Spleen (tissue), 11 donors: ENCODE results near the gene COBLL1. TPM values are rescaled to one million over a fixed set of nuclear protein-coding genes. Genes with fewer than 3 reads are reported as not detected.

Source experiments
- DNase-seq: peaks from one replicate; pipeline ENCODE4 v3.0.0-alpha.2; 2020
- H3K27ac ChIP-seq, 8 donors: fragments of 200-600 bp; sonication (generic) in 7 of 8; 1 replicate in 4 of 8; 2 replicates in 4 of 8; pipeline versions ENCODE4 v1.5.0 to v1.8.0; 2016 to 2021; ENCODE audit warnings: inconsistent platforms in 4 of 8, mild to moderate bottlenecking in 4 of 8, moderate library complexity in 1 of 8
- H3K27me3 ChIP-seq, 7 donors: fragments of 200-600 bp; sonication (generic) in 6 of 7; replicated peaks in 1 of 7; 1 replicate in 4 of 7; 2 replicates in 3 of 7; pipeline versions ENCODE4 v1.5.0 to v1.8.0; 2016 to 2021; ENCODE audit warnings: inconsistent platforms in 3 of 7, mild to moderate bottlenecking in 1 of 7
- H3K36me3 ChIP-seq, 6 donors: fragments of 200-600 bp; sonication (generic) in 5 of 6; 1 replicate in 4 of 6; 2 replicates in 2 of 6; pipeline versions ENCODE4 v1.5.0 to v1.8.0; 2016 to 2021; ENCODE audit warnings: inconsistent platforms in 2 of 6
- H3K4me1 ChIP-seq, 6 donors: fragments of 200-600 bp; sonication (generic) in 5 of 6; 1 replicate in 3 of 6; 2 replicates in 3 of 6; pipeline versions ENCODE4 v1.5.0 to v1.8.0; 2016 to 2021; ENCODE audit warnings: inconsistent platforms in 3 of 6
- H3K4me3 ChIP-seq, 8 donors: fragments of 200-600 bp; sonication (generic) in 7 of 8; 1 replicate in 4 of 8; 2 replicates in 4 of 8; pipeline versions ENCODE4 v1.5.0 to v1.8.0; 2016 to 2021; ENCODE audit warnings: inconsistent platforms in 4 of 8, mild to moderate bottlenecking in 4 of 8, moderate library complexity in 2 of 8
- H3K9me3 ChIP-seq, 8 donors: fragments of 200-600 bp; sonication (generic) in 7 of 8; 1 replicate in 4 of 8; 2 replicates in 4 of 8; pipeline versions ENCODE4 v1.5.0 to v1.8.0; 2016 to 2021; ENCODE audit warnings: inconsistent platforms in 4 of 8
- POLR2A ChIP-seq, 3 donors: fragments of 450-650 bp; IDR thresholded peaks; one replicate each; pipeline ENCODE4 v1.5.1; 2017; ENCODE audit warnings: antibody characterized with exemption in 3 of 3, mild to moderate bottlenecking in 1 of 3
- POLR2AphosphoS5 ChIP-seq, 3 donors: sonication (generic); formaldehyde crosslinking; IDR thresholded peaks; one replicate each; pipeline ENCODE4 v1.5.1; 2017; ENCODE audit warnings: antibody characterized with exemption in 3 of 3
- WGBS, 5 donors: extraction: QIAGEN DNeasy Blood & Tissue Kit in 3 of 5; methylation state at CpG; one replicate each; pipeline versions ENCODE4 v1.1.5 to v1.1.7; 2013 to 2018; 5-methylcytosine and 5-hydroxymethylcytosine counted together
- intact Hi-C: fragments of 100-400 bp; cut with DNase I; formaldehyde crosslinking; loops from one replicate; pipeline ENCODE4 v1.15.0; 2023; ENCODE audit warnings: low total_unique reads
- polyA plus RNA-seq, 3 donors: library from polyadenylated mRNA; stranded (reverse); fragments of 200-250 nt; gene quantifications; one replicate each; pipeline ENCODE4 v1.2.1, GENCODE V29; 2013
- total RNA-seq, 7 donors: library from RNA; depleted of rRNA in 3 of 7; stranded (reverse); fragments of >200 nt in 3 of 7; fragmentation: NEBNext Ultra II Directional in 4 of 7; extraction: Animal tissue kit (Norgen Biotek cat#: 25700) in 4 of 7; gene quantifications; one replicate each; pipeline versions ENCODE4 v1.1.0 to v1.2.1, GENCODE V29; 2016 to 2021
- TF ChIP-seq, protein P1 (sequence below), 11 experiments: fragments of 200-600 bp in 7 of 11; fragments of 450-650 bp in 4 of 11; sonication (generic) in 4 of 11; IDR thresholded peaks in 8 of 11; conservative IDR thresholded peaks in 3 of 11; 1 replicate in 7 of 11; 2 replicates in 4 of 11; pipeline versions ENCODE4 v1.4.0 to v1.8.0; 2016 to 2021; ENCODE audit warnings: antibody characterized with exemption in 11 of 11, inconsistent platforms in 4 of 11, mild to moderate bottlenecking in 1 of 11
- donor health status: healthy with polysubstance abuse.
- donor health status: DM: no; HTN: no; CAD: no; lungs with moderate emphysema.
- donor health status: DM: no; HTN: no; CAD: no.
- donor health status: Bipolar disorder and iron deficiency.
- donor health status: healthy.
- donor health status: DM: no; HTN: no; CAD: no.
- donor health status: DM: yes; HTN: yes; CAD: no.

COBLL1 gene
- total and polyA plus RNA-seq, 10 donors = 6.4 to 86.8 (median 49.9) TPM

DNA sequence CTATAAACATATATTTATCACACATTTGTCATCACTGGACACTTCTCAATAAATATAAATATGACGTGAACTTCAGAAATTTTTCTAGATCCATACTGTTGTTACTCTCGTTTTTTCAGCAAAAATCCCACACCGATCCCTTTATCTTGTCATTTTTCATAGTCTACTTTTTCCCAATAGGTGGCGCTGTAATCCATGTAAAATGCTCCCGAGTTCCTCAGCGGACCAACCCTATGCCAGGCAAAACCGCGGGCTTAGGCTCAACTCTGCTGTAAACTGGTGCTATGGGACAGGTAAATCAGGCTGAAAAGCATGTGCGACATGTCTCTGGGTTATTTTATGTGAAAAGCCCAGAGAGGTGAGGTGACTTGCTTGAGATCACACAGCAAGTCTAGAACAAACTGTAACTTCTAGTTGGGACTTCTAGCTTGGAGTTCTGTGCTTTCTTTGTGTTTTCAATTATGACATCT lies 104.0 kb downstream of the COBLL1 start:
- no peaks in the 10 kb centered on the region for H3K27me3 ChIP-seq
- H3K36me3 ChIP-seq = no peaks in the 10 kb centered on the region
- peaks cover 3 to 52% (median 17%) of the 10 kb centered on the region in 6 donors for H3K4me1 ChIP-seq
- 2 to 4% (median 3%) methylated on average over 9 of the region's 9 CpGs for WGBS, 5 donors
- intact Hi-C loops = loop anchor here (10.0 kb wide), 1 partner anchor 177 kb away; no protein-coding TSS in a partner anchor
- peak in 1 of 3 donors; percentile 60 for TF ChIP-seq POLR2AphosphoS5 (IDR thresholded peaks at IDR 0.05)
- no peak for TF ChIP-seq POLR2A (IDR thresholded peaks at IDR 0.05)
- TF ChIP-seq, protein P1, sequence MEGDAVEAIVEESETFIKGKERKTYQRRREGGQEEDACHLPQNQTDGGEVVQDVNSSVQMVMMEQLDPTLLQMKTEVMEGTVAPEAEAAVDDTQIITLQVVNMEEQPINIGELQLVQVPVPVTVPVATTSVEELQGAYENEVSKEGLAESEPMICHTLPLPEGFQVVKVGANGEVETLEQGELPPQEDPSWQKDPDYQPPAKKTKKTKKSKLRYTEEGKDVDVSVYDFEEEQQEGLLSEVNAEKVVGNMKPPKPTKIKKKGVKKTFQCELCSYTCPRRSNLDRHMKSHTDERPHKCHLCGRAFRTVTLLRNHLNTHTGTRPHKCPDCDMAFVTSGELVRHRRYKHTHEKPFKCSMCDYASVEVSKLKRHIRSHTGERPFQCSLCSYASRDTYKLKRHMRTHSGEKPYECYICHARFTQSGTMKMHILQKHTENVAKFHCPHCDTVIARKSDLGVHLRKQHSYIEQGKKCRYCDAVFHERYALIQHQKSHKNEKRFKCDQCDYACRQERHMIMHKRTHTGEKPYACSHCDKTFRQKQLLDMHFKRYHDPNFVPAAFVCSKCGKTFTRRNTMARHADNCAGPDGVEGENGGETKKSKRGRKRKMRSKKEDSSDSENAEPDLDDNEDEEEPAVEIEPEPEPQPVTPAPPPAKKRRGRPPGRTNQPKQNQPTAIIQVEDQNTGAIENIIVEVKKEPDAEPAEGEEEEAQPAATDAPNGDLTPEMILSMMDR (IDR thresholded peaks at IDR 0.05 in 8 of 11, conservative IDR thresholded peaks at IDR 0.05 in 3 of 11) = peak; percentile 29 to 74 (median 63)
- H3K4me3 ChIP-seq = no peak overlapping the region
- H3K9me3 ChIP-seq = no peaks in the 10 kb centered on the region
- DNase-seq = peak; percentile 75
- no peak overlapping the region for H3K27ac ChIP-seq

DNA sequence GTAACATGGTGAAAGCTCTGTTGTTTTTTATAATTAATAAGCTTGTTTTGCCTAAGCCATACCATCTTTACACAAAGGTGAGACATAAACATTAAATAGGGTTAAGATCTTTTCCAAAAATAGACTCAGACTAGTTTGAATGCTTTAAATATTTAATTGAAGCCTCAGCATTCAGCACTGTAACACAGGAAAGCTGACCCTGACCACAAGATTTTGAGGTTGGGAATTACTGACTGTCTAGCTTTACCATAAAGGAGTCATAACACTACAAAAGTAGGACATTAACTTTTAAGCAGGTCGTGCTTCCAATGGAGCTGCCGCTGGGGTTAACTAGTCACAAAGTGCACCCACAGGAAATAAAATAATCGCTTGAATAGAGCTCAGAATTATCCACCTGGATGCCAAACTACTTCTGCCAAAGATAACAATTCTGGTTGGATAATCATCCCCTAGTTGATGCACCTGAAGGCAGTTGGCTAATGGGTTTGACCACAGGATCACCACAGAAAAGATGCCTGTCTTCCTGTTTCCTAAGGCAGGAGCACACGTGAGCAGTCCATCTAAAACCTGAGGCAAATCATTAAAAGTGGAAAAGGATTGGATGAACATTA lies 106.2 kb downstream of the COBLL1 start:
- DNase-seq = no peak
- H3K9me3 ChIP-seq = no peaks in the 10 kb centered on the region
- 35 to 49% (median 40%) methylated on average over 4 of the region's 4 CpGs for WGBS, 5 donors
- no peaks in the 10 kb centered on the region for H3K27me3 ChIP-seq
- TF ChIP-seq POLR2AphosphoS5 (IDR thresholded peaks at IDR 0.05) (no peak), POLR2A (IDR thresholded peaks at IDR 0.05) (no peak)
- TF ChIP-seq, protein P1 (IDR thresholded peaks at IDR 0.05 in 8 of 11, conservative IDR thresholded peaks at IDR 0.05 in 3 of 11) = no peak
- peaks cover 3 to 51% (median 17%) of the 10 kb centered on the region in 6 donors for H3K4me1 ChIP-seq
- H3K36me3 ChIP-seq = peaks cover 0 to 12% (median 0%) of the 10 kb centered on the region in 6 donors
- no peak overlapping the region for H3K4me3 ChIP-seq
- no peak overlapping the region for H3K27ac ChIP-seq
- intact Hi-C loops = loop anchor here (10.0 kb wide), 1 partner anchor 179 kb away; no protein-coding TSS in a partner anchor

DNA sequence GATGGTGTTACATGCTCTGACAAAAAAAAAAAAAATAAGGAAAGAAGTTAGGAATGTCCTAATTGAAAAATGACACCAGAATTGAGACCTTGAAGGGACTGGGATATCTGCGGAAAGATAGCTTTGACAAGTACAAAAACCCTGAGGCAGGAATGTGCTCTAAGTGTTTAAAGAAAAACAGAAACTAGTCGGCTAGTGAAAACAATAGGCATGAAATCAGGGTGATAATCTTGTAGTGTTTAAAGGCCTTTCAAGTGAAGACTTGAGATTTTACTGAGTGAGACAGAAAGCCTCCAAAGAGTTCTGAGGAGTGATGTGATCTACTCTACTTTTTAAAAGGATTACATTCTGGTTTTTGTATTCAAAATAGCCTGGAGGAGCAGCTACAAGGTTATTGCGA lies 107.4 kb downstream of the COBLL1 start:
- peaks cover 3 to 40% (median 14%) of the 10 kb centered on the region in 6 donors for H3K4me1 ChIP-seq
- TF ChIP-seq POLR2AphosphoS5 (IDR thresholded peaks at IDR 0.05) = no peak
- TF ChIP-seq, protein P1 (IDR thresholded peaks at IDR 0.05 in 8 of 11, conservative IDR thresholded peaks at IDR 0.05 in 3 of 11) = no peak
- no peak for TF ChIP-seq POLR2A (IDR thresholded peaks at IDR 0.05)
- peaks cover 0 to 12% (median 0%) of the 10 kb centered on the region in 6 donors for H3K36me3 ChIP-seq
- 78 to 84% (median 79%) methylated on average over 3 of the region's 3 CpGs for WGBS, 5 donors
- no peak overlapping the region for H3K27ac ChIP-seq
- H3K4me3 ChIP-seq = no peak overlapping the region
- DNase-seq = no peak
- no peaks in the 10 kb centered on the region for H3K9me3 ChIP-seq
- no peaks in the 10 kb centered on the region for H3K27me3 ChIP-seq
- intact Hi-C loops = loop anchor here (10.0 kb wide), 1 partner anchor 181 kb away; no protein-coding TSS in a partner anchor

DNA sequence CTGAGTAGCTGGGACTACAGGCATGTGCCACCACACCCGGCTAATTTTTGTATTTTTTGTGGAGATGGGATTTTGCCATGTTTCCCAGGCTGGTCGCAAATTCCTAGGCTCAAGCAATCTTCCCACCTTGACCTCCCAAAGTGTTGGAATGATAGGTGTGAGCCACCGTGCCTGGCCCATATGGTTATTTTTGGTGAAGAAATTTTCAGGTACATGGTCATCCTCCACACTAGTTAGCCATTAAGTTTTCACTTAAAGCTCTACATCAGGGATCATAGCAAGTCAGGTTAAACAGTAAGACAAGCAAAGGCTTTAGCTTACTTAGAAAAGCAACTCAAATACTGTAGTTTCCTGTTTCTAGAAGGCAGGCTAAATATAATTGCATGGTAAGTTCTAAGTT lies 116.1 kb downstream of the COBLL1 start:
- H3K4me1 ChIP-seq = peaks cover 0 to 17% (median 1%) of the 10 kb centered on the region in 6 donors
- no peak overlapping the region for H3K4me3 ChIP-seq
- no peak for DNase-seq
- intact Hi-C loops = no loop called here
- no peak for TF ChIP-seq POLR2AphosphoS5 (IDR thresholded peaks at IDR 0.05)
- no peak for TF ChIP-seq POLR2A (IDR thresholded peaks at IDR 0.05)
- TF ChIP-seq, protein P1 (IDR thresholded peaks at IDR 0.05 in 8 of 11, conservative IDR thresholded peaks at IDR 0.05 in 3 of 11) = no peak
- no peak overlapping the region for H3K27ac ChIP-seq
- no peaks in the 10 kb centered on the region for H3K9me3 ChIP-seq
- peaks cover 0 to 13% (median 0%) of the 10 kb centered on the region in 6 donors for H3K36me3 ChIP-seq
- 78 to 96% (median 88%) methylated on average over 3 of the region's 3 CpGs for WGBS, 5 donors
- no peaks in the 10 kb centered on the region for H3K27me3 ChIP-seq
